VCaP (cell line): Measurements from ENCODE around the gene ZDHHC14.
A peak's percentile ranks its signal among the peaks of the same experiment; 100 is the strongest.
"Not testable (repeated sequence)": the region's sequence is repeated elsewhere in the genome, so short reads cannot be mapped to it uniquely, and the experiment has no call there.

Source experiments
- H3K27ac ChIP-seq: fragments of 450-650 bp; 2 replicates; pipeline ENCODE4 v1.5.1; 2017
- TF ChIP-seq, protein P1 (sequence below): fragments of 450-650 bp; conservative IDR thresholded peaks from 2 replicates; pipeline ENCODE4 v1.5.1; 2017; ENCODE audit warnings: mild to moderate bottlenecking, moderate library complexity

ZDHHC14 gene

DNA sequence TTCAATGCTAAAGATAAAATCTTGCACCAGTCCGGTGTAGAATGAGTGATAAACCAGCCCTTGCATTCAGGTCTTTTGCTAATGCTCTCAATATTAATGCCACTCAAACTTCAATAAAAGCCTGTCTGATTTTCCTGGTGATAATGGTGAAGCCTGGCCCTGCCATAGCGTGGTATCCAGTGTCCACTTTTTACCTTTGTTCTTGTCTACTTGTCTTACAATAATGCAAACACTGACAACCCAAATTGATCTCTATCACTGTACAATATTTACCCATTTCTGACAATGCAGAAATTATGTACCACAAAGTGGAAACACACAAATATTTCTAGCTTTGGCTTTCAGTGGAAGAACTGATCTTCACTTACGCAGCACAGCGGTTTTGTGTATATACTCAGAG, 189.1 kb downstream of the ZDHHC14 start:
- peak overlapping the region; percentile 54 for H3K27ac ChIP-seq
- TF ChIP-seq, protein P1, sequence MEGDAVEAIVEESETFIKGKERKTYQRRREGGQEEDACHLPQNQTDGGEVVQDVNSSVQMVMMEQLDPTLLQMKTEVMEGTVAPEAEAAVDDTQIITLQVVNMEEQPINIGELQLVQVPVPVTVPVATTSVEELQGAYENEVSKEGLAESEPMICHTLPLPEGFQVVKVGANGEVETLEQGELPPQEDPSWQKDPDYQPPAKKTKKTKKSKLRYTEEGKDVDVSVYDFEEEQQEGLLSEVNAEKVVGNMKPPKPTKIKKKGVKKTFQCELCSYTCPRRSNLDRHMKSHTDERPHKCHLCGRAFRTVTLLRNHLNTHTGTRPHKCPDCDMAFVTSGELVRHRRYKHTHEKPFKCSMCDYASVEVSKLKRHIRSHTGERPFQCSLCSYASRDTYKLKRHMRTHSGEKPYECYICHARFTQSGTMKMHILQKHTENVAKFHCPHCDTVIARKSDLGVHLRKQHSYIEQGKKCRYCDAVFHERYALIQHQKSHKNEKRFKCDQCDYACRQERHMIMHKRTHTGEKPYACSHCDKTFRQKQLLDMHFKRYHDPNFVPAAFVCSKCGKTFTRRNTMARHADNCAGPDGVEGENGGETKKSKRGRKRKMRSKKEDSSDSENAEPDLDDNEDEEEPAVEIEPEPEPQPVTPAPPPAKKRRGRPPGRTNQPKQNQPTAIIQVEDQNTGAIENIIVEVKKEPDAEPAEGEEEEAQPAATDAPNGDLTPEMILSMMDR, result no peak

DNA sequence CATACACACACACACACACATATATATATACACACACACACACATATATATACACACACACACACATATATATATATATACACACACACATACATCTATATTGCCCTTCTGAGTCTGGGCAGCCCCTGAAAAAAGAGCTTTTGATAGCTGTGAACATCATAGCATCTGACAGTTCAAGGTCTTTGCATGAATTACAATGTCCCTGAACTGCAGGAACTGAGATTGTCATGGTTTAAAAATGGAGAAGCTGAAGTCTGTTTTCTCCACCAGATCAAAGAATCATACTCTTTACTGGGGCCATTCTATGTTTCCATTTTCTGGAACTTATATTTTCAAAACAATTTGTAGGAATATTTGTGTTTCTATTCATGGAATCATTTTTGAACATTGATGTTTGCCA, 189.8 kb downstream of the ZDHHC14 start:
- peak overlapping the region; percentile 54 for H3K27ac ChIP-seq
- TF ChIP-seq, protein P1, result no peak

DNA sequence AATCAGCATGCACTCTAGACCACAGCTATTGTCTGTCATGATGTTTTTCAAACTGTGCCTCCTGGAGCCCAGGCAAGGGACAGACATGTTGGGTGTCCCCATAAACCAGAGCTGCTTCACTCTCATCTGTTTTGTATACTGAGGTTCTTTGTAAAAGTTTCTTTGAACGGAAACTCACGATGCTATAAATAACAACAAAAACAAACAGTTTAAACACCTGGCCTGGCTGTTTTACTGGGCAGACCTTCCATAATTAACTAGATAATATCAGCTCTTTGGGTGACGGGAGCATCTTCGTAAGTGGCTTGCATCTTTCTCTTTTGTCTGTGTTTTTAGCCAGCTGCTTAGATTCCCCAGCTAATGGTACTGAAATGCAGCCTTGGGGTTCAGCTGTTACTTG, 190.3 kb downstream of the ZDHHC14 start:
- TF ChIP-seq, protein P1, result no peak
- peak overlapping the region; percentile 54 for H3K27ac ChIP-seq

DNA sequence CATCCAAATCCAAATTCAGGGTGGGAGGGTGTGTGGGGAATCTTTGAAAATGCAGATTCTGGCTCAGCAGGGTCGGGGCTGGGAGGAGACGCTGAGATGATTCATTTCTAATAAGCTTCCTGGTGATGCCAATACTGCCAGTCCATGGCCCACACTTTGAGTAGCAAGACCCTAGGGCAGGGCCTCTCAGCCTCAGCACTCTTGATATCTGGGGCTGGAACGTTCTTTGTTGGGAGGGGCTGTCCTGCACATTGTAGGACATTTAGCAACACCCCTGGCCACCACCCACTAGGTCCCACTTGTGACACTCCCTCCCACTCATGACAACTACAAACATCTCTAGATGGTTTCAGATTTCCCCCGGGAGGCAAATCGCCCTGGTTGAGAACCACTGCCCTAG, 191.0 kb downstream of the ZDHHC14 start:
- TF ChIP-seq, protein P1, result no peak
- H3K27ac ChIP-seq, result peak overlapping the region; percentile 54; the same call in 1 of the 2 replicates

DNA sequence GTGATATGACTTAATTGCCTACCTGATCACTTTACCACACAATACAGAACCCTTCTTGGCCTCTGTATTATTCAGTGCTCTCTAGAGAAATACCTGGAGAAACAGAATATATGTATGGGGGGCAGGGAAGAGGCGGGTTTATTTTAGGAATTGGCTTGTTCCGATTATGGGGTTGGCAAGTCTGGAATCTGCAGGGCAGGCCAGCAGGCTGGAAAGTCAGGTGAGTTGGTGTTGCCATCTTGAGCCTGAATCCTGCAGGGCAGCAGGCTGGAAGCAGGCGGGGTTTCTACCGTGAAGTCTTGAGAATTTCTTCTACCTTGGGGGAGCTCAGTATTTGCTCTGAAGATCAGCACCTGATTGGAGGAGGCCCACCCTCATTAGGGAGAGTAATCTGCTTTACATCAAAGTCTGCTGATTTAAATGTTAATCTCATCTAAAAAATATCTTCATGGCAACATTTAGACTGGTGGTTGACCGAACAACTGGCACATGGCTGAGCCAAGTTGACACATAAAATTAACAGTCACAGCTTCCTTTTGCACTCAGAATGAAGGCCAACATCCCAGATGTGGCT, 193.9 kb downstream of the ZDHHC14 start:
- TF ChIP-seq, protein P1, result no peak
- no peak overlapping the region for H3K27ac ChIP-seq

DNA sequence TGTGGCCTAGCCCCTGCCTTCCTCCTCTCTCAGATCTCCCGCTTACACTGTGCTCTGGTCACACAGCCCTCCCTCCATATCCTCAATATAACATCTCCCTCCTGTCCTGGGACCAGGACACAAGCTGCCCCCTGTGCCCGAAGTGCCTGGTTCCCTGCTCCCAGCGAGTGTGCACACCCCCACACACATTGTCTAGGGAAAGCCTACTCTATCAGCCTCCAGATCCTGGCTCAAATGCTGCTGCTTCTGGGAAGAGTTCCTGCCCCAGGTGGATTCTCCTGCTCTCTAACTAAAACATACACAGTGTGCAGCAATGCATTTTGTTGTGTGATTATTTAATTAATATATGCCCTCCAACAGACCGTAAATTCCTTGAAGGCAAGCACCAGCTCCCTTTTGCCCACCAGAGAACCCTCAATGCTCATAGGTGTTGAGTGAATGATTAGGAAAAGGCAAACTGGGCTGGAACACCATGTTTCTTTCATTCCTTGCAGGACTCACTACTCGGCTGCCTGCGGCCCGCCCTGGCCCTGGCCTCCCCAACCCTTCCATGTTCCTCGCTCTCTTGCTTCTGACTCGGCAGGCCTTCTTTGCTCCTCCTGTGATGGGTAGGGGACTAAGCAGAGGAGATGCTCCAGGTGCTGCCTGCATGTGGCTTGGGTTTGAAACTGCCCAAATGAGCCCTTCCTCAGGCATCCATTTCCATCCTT, 194.6 kb downstream of the ZDHHC14 start:
- no peak overlapping the region for H3K27ac ChIP-seq
- TF ChIP-seq, protein P1, result no peak

DNA sequence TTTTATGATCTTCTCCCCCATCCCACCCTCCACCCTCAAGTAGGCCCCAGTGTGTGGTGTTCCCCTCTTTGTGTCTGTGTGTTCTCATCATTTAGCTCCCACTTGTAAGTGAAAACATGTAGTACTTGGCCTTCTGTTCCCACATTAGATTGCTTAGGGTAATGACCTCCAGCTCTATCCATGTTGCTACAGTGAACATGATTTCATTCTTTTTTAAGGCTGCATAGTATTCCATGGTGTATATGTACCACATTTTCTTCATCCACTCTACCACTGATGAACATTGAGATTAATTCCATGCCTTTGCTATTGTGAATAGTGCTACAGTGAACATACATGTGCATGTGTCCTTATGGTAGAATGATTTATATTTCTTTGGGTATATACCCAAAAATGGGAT, 196.0 kb downstream of the ZDHHC14 start:
- not testable (repeated sequence) for H3K27ac ChIP-seq

DNA sequence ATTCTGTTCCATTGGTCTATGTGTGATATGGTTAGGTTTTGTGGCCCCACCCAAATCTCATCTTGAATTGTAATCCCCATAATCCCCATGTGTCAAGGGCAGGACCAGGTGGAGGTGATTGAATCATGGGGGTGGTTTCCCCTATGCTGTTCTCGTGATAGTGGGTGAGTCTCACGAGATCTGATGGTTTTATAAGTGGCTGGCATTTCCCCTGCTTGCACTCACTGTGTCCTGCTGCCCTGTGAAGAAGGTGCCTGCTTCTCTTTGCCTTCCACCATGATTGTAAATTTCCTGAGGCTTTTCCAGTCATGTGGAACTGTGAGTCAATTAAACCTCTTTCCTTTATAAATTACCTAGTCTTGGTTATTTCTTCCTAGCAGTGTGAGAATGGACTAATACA, 197.5 kb downstream of the ZDHHC14 start:
- not testable (repeated sequence) for H3K27ac ChIP-seq
